Mesenteric fat pad (tissue), 1 donor: ENCODE data around the gene GSTA2. TPM values are rescaled to one million over a fixed set of nuclear protein-coding genes. Genes with fewer than 3 reads are reported as not detected.
"Not testable (repeated sequence)": the region's sequence is repeated elsewhere in the genome, so short reads cannot be mapped to it uniquely, and the experiment has no call there.

ENCODE experiments used
- DNase-seq: peaks from one replicate; pipeline ENCODE4 v3.0.0-alpha.2; 2020; ENCODE audit warnings: low spot score
- total RNA-seq: library from RNA; stranded (reverse); fragmentation: NEBNext Ultra II Directional; extraction: Animal tissue kit (Norgen Biotek cat#: 25700); gene quantifications from one replicate; pipeline ENCODE4 v1.2.1, GENCODE V29; 2021
- donor health status: DM: yes; HTN: yes; CAD: no.

GSTA2 gene
- total RNA-seq, 1 donor from 2014 or later = not detected

DNA sequence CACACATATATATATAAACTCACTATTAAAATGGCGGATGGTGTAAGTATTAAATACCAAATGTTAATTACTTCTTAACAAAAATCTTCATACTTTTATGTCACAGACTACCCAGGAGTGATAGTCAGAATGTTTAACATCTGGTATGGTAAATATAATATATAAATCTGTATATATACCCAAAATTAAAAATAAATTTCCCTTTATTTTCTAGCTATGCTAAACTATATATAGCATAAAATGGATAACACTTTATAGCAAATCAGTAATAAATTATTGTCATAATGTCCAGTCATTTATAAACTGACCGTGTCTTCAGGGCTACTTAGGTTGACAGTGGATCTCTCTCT lies 37.1 kb downstream of the GSTA2 start:
- DNase-seq = no peak

GRCh38 chr6:52725535-52726192 lies 37.6 kb downstream of the GSTA2 start:
- DNase-seq = no peak

DNA sequence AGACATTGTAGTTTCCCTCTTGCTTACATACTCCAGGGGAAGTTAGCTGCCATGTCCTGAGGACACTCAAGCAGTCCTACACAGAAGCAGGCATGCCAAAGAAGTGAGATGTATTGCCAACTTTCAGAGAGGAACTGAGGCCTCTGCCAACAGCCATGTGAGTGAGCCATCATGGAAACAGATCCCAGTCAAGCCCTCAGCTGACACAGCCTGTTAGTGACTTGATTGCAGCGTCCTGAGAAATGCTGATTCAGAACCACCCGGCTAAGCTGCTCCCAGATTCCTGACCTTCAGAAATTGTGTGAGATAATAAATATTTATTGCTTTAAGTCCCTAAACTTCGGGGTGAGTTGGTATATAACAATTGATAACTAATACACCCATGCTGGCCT lies 38.1 kb downstream of the GSTA2 start:
- no peak for DNase-seq

DNA sequence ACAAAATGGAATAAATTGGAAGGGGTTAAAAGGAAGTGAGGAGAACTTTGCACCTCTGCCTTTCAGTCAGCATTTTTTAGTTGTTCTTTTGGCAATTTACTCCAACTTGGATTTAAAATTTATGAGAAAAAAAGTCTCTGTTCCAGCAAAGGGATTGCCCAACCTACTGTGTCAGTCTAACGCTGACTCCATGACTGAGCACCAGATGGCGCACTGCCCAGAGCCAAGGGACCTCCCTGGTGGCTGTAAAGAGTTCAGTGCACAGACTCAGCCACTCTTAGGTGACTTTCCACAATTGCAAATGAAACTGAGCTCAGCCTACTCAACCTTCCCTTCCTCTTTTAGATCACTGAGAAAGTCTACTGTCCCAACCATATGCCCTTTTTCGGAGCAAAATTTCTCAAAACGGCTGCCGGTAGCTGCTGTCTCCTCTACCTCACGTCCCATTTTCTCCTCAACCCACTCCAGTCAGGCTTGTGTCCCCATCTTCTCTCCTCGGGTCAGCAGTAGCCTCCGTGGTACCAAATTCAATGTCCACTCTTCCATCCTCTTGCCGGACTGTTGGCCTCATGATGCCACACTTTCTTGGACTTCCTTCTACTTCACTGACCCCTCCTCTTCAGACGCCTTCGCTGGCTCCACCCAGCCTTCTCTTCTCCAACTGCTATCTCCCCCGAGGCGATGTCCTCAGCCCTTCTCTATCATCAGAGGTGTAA lies 38.7 kb downstream of the GSTA2 start:
- DNase-seq = no peak

- DNase-seq = no peak
Observed at GRCh38 chr6:52724042-52724405, 39.3 kb downstream of the GSTA2 start.

DNA sequence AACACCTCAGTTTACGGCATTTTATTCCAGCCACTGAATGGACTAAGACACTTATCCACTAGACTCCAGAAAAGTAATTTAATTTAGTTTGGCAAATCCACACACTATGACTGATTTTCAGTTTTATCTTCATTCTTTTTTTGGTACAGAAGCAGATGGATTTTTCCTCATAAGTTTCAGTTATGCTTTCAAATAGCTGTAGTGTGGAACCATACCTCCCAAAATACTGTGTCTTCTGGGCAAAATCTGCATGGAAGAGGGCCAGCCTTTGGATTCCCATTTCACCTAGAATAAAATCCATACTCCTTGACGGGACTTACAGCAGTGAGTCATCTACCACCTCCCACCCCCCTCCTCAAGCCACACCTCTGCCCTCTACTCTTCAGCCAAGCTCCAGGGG lies 43.0 kb downstream of the GSTA2 start:
- DNase-seq = no peak

- no peak for DNase-seq
Observed at GRCh38 chr6:52718550-52718949, 44.7 kb downstream of the GSTA2 start.

DNA sequence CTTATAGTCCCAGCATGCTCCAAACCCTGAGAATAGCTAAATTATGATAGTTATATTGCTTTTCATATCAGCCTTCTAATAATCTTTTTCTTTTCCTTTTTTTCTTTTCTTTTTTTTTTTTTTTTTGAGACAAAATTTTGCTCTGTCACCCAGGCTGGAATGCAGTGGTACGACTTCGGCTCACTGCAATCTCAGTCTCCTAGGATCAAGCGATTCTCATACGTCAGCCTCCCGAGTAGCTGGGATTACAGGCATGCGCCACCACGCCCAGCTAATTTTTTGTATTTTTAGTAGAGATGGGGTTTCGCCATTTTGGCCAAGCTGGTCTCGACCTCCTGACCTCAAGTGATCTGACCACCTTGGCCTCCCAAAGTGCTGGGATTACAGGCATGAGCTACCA lies 48.5 kb downstream of the GSTA2 start:
- DNase-seq = not testable (repeated sequence)

- DNase-seq = no peak
Observed at GRCh38 chr6:52712136-52712535, 51.1 kb downstream of the GSTA2 start.

DNA sequence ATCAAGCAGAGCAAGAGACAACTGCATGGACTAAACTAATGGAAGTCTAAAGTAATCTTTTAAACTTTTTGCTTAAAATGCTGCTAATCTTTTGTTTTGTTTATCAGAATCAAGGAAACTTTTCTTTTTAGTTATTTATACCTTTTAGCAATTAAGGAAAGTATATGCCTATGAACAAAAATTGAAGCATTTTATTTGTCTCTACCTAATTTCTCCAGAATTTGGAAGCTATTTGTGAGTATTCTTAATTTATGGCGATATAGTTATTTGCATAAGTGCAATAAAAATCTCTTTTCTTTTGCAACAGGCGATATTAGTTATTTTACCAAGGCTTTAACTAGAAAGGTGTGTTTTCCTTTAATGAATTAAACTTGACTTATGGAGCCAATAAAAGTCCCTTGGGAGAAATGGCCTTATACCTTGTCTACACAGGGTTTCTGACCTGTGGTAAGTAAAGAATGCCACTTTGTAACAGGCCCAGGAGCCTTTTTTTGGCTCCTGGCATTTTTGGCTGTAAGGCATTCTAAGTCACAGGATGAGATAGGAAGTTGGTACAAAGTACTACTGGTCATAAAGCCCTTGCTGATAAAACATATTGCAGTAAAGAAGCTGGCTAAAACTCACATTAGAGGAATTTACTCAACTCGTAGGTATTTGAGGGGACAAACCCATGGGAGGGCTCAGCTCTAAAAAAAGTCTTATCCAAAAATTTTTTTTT lies 55.2 kb downstream of the GSTA2 start:
- DNase-seq = no peak

- no peak for DNase-seq
Observed at GRCh38 chr6:52706001-52706400, 57.3 kb downstream of the GSTA2 start.

DNA sequence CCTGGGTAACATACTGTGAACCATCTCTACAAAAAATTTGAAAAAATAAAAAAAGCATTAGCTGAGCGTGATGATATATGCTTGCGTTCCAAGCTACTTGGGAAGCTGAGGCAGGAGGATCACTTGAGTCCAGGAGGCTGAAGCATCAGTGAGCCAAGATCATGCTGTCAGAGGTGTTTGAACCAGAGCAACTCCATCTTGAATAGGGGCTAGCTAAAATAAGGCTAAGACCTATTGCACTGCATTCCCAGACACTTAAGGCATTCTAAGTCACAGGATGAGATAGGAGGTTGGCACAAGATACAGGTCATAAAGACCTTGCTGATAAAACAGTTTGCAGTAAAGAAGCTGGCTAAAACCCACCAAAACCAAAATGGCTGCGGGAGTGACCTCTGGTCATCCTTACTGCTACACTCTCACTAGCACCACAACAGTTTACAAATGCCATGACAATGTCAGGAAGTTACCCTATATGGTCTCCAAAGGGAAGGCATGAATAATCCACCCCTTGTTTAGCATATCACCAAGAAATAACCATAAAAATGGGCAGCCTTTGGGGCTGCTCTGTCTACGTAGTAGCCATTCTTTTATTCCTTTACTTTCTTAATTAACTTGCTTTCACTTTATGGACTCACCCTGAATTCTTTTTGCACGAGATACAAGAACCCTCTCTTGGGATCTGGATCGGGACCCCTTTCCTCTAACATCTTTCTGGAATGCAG lies 58.3 kb downstream of the GSTA2 start:
- not testable (repeated sequence) for DNase-seq

- DNase-seq = no peak
Observed at GRCh38 chr6:52704060-52704459, 59.2 kb downstream of the GSTA2 start.

Other genes with a start within 250 kb of the GSTA2 start
- 56.3 TPM for gene TRAM2, start 186.4 kb downstream of the GSTA2 start, total RNA-seq
- gene TMEM14A, start 92.4 kb downstream of the GSTA2 start, total RNA-seq = 12.6 TPM
- gene GSTA1, start 40.3 kb upstream of the GSTA2 start, total RNA-seq = 0.93 TPM
- gene GSTA5, start 77.3 kb upstream of the GSTA2 start, total RNA-seq = not detected
- not detected for gene GSTA3, start 146.2 kb upstream of the GSTA2 start, total RNA-seq
- 20.4 TPM for gene GSTA4, start 231.8 kb upstream of the GSTA2 start, total RNA-seq